Activated T-helper 1 cell treated with anti-CD3 and anti-CD28 coated beads, Interleukin-2, amount 50 U/mL, for 16 hours (primary cell): ENCODE measurements around the gene CHAF1A.

Source experiments
- DNase-seq, 2 donors: peaks; one replicate each; pipeline ENCODE4 v3.0.0-alpha.2; 2020; ENCODE audit warnings: low read depth in 1 of 2, low spot score in 1 of 2

The CHAF1A gene

DNA sequence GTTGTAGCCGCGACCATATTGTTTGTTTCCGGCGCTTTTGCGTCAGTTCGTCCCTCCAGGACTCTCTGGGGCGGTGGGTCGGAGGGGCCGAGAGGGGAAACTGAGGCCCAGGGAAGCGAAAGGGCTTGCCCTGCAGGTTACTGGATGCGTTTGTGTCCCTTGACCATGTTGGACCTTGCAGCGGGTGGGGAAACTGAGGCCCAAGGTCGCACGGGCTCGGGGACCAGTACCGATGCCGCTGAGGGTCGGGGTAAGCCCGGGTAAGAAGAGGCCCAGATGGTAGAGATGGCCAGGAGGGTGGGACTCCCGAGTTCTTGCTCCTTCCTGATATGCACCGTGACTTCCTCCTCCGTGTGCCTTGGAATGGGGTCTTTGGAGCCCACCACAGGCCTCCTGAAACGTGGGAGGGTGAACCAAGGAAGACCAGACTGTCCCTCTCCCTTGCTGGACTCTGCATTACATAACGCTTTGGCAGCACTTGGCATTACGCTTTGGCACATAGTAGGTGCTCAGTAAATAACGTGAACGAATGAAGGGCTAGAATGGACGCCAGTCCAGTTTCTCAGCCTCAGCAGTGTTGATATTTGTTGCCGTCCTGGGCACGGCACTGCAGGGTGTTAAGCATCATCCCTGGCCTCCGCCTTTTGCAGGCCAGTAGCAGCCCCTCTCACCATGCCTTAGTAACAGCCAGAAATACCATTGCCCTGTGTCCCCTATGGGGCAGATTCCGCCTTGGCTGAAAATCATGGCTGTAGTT lies 743 bp downstream of the CHAF1A start:
- no peak for DNase-seq

DNA sequence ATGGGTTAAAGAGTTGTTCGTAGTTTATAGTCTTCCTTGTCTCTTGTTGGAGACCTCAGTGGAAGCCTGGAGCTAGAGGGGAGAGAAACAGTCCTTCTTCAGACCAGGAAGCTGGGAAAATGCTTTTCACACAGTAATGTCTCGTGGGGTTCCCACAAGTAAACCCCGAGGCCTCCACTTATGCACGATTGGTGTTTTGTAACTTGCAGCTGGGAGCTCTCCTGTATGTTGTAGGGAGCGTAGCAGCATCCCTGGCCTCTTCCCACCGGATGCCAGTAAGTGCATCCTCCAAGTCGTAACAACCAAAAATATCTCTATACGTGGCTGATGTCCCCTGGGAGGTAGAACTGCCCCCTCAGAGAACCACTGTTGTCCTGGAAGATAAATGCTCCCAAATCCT lies 3.5 kb downstream of the CHAF1A start:
- no peak for DNase-seq

DNA sequence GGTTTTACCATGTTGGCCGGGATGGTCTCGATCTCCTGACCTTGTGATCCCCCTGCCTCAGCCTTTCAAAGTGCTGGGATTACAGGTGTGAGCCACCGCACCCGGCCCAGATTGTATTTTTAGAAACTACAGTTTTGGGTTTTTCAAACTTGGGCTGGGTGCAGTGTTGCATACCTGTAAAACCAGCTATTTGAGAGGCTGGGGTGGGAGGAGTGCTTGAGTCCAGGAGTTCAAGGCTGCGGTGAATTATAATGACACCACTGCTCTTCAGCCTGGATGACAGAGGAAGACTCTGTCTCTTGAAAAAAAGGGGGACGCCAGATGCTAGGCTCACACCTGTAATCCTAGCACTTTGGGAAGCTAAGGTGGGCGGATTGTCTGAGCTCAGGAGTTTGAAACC lies 4.2 kb downstream of the CHAF1A start:
- no peak for DNase-seq

DNA sequence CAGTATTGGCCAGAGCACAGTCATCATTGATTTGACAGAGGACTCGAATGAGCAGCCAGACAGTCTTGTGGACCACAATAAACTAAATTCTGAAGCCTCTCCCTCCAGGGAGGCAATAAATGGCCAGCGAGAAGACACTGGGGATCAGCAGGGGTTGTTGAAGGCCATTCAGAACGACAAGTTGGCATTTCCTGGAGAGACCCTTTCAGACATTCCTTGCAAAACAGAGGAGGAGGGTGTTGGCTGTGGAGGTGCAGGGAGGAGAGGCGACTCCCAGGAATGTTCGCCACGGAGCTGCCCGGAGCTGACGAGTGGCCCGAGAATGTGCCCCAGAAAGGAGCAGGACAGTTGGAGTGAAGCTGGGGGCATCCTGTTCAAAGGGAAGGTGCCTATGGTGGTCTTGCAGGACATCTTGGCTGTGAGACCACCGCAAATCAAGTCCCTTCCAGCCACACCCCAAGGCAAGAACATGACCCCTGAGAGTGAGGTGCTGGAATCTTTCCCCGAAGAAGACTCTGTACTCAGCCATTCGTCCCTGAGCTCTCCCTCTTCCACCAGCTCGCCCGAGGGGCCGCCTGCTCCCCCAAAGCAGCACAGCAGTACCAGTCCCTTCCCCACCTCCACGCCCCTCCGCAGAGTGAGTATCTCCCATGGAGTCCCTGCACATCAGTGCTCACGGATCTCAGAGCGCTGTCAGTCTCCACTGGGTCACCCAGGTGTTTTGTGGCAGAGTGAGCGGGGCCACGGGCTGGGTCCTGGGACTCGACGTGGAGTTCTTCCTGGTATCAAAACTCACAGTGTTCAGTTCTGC lies 6.9 kb downstream of the CHAF1A start:
- no peak for DNase-seq

DNA sequence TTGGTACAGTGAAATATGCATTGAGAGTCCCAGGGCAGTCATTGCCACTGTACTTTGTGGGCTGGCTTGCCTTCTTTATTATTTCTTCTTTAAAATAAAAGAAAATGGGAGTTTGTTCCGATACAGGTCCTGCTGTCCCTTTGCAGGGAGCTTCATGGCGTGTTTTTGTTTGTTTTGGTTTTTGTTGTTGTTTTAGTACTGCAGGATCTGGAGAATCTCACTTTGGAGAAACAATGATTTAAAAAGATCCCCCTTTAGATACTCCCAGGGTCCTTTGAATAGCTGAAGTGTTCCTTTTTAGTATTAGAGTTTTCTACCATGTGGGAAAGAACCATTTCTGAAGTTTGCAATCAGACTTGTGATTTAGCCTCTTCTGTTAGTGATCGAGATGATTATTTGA lies 11.1 kb downstream of the CHAF1A start:
- DNase-seq: no peak

DNA sequence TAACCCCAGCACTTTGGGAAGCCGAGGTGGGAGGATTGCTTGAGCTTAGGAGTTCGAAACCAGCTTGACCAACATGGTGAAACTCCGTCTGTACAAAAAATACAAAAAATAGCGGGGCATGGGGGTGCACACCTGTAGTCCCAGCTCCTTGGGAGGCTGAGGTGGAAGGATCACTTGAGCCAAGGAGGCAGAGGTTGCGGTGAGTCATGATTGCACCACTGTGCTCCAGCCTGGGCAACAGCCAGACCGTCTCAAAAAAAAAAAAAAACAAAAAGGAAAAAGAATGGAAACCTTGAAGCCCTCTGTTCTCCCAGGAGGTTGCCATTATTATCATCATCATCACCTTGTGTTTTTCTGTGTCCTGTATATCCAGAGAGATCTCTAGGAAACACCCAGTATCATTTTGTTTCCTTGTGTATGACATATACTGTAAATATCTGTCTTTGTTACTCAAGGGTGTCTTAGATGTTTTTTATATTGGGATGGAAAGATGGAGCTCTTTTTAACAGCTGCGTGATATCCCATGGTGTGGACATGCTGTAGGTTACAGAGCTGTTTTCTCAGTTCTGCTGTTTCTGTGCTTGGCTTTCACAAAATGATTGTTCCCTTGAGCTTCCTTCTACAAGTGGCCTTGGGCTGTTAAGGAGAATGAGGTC lies 11.8 kb downstream of the CHAF1A start:
- DNase-seq: no peak

DNA sequence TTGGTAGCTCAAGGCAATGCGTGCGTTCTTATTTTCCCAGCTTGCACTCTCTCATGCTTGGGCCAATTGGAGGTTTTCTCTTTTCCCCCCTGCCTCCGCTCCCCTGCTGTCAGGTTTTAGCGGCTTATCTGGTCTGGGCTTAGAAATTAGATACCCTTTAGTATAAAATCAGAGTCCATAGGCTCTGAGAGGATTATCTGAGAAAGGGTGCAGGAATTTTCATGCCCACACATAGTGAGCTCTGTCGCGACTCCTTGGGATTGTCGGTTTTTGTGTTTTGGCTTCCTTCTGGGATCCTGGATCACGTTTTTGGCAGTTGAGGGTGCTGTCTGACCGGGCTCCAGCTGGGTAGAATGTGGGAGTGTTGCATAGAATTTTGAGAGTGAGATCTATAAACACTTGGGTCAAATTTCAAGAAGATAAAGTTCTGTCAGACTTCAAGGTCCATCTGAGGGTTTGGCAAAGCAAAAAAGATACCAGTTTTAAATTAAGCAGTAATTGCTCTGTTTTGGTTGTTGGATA lies 12.4 kb downstream of the CHAF1A start:
- DNase-seq: no peak

DNA sequence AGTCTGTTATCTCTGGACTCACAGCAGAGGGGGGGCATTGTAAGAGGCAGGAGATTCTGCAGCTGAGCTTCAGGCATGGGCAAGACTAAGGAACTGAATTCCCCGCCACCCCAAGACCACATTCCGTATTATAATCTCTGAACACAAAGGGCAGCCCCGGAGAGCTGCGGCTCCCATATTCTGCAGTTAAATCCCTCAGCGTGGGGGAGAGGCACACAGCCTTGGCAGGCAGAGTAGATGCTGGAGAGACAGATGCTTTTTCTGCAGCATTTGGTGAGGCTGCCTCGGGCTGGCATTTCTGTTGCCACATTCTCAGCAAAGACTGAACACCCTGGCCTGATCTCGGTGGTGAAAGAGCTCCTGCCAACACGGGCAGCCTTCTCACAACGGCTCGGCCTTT lies 12.9 kb downstream of the CHAF1A start:
- DNase-seq: no peak

DNA sequence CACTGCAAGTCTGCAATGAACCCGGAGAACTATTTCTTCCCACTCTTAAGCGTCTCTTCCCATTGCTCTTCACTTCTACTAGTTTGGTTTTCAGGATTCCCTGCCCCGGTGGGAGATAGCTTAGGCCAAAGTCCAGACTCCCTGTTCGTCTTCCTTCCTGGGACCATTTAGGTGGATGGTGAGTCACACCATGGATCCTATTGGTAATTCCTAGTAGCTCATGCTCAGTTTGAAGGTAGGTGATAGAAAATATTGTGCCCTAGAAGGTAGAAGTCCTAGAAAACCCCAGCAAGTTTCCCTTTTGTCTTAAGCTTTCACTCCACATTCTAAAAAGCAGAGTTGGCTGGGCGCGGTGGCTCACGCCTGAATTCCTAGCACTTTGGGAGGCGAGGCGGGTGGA lies 13.8 kb downstream of the CHAF1A start:
- DNase-seq: no peak

DNA sequence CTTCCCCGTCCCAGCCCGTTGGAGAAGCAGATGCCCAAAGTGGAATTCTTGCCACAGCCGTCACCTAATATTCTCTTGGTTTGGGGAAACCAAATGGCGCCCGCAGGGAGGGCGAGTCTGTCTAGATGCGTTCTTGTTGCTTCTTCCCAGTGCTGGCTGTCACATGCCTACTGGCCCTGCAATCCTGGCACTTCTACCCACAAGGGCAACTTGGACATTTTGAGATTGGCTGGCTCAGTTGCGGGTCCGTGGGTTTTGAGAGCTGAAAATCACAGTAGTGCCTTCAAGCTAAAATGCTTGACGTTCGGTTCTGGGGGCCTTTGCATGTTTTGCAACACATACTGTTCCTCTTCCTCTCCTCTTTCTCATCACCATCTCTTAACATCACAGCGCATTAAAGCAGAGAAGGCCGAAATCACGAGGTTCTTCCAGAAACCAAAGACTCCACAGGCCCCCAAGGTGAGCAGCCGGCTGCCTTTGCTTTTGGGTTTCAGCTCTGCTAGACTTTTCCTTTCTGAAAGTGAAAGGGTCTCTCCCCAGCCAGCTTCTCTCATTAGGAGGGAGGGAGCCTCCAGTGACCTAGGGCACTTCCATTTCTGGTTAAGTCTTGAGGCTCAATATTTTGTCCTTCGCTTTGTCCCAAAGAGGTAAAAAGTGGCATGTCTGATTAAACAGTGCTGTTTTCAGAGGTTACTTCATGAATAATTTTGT lies 21.1 kb downstream of the CHAF1A start:
- DNase-seq: no peak

DNA sequence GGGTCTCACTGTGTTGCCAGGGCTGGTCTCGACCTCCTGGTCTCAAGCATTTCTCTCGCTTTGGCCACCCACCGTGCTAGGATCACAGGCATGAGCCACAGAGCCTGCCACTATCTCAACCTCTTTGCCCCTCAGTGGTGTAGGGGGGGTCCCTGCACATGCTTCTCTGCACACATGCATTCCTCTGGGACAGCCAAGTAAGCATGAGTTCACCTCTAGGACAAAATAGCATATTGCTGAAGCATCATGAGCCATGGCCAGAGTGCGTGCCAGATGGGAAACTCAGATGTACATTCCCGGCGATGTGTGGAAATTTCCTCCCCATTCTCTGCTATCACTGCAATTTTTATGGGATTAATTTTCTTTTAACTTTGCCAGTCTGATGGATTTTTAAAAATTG lies 23.1 kb downstream of the CHAF1A start:
- no peak for DNase-seq

DNA sequence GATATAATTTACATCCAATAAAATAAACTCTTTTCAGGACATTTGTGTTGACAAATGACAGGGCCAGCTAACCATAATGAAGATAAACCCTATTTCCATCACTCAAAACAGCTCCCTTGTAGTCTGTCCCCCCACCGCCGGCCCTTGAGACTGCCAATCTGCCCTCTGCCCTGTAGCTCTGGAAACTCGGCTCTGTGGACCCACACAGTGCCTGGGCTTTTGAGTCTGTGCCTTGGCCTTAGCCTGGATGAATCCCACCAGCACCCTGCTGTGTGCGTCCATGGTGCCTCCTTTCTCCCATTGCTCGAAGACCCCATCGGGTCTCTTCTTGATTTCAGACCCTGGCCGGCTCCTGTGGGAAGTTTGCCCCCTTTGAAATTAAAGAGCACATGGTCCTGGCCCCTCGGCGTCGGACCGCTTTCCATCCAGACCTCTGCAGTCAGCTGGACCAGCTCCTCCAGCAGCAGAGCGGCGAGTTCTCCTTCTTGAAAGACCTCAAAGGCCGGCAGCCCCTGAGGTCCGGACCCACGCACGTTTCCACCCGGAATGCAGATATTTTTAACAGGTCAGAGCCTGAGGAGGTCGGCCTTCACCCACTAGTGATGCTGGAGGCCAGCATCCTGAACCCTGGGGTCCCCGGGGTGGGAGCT lies 26.0 kb downstream of the CHAF1A start:
- DNase-seq: no peak

DNA sequence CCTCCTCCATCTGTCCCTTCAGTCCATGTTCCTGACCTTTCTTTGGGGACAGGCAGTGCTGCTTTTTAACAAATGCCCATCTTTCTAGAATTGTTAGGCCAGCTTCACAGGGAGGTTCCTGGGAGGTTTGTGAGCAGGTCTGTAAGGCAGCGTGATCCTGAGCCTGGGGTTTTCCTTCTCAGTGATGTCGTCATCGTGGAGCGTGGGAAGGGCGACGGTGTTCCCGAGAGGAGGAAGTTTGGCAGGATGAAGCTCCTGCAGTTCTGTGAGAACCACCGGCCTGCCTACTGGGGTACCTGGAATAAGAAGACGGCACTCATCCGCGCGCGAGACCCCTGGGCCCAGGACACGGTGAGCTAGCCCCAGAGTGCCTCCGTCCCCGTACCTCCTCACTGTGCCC lies 26.8 kb downstream of the CHAF1A start:
- no peak for DNase-seq

DNA sequence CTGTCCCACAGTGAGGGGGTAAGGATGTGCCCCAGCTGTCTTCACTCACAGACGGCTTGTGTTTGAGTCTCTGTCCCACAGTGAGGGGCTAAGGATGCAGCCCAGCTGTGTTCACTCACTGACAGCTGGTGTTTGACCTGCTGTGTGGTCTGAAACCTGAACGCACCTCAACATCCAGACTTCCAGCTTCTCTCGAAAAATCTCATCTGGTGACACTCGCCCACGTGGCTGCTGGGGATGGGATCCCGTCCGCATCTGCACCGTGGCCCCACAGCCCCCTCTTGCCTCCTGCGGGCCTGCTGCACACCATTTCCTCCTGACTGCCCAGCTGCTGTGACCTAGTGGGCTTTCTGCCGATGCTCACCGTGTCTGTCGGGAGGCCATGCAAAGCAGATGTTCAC lies 27.3 kb downstream of the CHAF1A start:
- DNase-seq: no peak

DNA sequence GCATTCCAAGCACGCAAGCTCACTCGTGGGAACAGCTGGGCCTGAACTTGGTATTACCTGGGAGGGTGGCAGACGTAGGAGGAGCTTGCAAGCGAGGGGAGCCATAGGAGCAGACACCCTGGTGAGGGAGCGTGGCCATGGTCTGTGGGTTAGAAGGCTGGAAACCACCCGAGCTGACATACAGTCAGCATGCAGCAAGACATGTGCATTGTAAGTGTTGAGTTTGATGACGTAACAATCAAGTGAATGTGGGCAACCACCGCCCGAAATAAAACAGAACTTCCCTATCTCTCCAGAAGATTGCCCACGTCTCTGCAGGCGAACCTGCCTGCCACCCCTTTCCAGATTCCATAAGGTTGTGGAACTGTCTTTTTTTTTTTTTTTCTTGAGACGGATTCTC lies 28.3 kb downstream of the CHAF1A start:
- no peak for DNase-seq

DNA sequence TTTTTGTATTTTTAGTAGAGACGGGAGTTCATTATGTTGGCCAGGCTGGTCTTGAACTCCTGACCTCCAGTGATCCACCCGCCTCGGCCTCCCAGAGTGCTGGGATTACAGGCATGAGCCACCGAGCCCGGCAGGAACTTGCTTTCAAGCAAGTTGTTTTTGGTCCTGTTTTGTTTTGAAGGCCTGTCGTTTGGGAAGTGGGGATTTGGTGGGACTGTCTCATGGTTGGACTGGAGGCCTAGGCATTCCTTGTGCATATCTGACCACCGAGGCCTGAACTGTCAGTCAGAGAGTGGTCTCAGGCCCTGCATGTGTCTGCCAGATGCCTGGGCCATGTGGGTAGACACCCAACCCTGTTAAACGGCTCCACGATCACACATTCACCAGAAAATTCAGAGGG lies 28.9 kb downstream of the CHAF1A start:
- DNase-seq: no peak

DNA sequence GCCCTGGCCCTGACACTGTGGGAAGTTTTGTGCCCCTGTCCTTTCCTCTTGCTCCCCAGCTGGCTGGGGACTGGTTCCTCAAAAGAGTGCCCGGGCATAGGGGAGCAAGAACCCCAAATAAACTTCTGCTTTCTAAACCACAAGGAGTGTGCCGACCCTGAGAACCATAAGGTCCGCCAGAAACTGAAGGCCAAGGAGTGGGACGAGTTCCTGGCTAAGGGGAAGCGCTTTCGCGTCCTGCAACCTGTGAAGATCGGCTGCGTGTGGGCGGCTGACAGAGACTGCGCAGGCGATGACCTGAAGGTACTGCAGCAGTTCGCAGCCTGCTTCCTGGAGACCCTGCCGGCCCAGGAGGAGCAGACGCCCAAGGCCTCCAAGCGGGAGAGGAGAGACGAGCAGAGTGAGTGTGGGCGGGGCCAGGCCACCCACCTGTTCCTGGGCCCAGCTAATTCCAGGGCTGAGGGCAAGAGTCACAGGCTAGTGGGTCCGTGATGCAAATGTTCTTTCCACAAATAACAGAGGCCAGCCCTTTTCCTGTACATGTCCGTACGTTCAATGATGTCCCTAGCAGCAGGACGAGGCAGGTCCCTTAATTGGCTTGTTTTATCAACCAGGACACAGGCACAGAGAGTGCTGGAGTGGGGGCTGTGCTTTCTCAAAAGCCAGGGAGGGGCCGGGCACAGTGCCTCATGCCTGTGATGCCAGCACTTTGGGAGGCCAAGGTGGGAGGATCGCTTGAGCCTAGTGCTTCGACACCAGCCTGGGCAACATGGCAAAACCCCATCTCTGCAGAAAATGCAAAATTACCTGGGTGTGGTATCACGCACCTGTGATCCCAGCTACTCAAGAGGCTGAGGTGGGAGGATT lies 29.6 kb downstream of the CHAF1A start:
- DNase-seq: no peak

DNA sequence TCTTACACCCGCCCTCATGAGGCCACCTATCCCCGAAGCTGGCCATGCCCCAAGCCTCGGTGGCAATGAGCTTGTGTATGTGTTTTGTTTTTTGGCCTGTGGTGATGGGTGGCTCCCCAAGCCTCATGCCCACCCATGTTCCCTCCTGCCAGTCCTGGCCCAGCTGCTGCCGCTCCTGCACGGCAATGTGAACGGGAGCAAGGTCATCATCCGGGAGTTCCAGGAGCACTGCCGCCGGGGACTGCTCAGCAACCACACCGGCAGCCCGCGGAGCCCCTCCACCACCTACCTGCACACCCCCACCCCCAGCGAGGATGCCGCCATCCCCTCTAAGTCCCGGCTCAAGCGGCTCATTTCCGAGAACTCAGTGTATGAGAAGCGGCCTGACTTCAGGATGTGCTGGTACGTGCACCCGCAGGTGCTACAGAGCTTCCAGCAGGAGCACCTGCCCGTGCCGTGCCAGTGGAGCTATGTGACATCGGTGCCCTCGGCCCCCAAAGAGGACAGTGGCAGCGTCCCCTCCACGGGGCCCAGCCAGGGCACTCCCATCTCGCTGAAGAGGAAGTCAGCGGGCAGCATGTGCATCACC lies 30.6 kb downstream of the CHAF1A start:
- DNase-seq: no peak

DNA sequence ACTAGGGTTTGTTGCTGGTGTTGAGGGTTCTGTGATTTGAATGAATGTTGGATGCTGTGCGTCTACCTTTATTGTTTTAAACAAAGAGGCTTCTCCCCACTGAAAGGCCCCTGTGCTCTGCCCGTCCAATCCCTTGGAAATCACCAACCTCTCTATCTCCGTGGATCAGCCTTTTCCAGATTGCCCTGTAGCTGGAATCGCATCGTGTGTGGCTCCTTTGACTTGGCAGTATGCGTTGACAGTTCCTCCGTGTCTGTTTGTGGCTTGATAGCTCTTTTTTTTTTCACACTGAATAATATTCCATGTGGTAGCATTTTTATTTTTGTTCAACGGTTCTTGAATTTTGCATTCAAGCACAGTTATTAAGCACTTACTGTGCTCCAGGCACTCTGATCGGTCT lies 32.0 kb downstream of the CHAF1A start:
- DNase-seq: no peak

DNA sequence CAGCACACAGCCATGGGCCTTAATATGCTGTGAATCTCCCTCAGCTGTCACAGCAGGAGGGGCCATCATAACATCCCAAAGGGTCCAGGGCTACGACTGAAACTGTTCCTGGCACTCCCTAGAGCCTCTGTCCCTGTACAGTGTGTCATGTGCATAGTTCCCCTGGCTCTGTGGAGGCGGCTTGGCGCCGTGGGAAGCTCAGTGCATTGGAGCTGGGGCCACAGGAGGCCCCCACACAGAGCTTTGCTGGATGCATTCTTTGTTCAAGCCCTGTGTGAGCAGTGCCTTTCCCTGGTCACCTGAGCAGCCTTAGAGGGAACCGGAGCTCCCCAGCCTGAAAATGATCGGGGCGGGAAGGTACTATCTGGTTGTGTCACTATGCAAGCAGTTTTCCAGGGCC lies 33.8 kb downstream of the CHAF1A start:
- no peak for DNase-seq
